ENCODE data around the gene CHCT1.
A peak's percentile ranks its signal among the peaks of the same experiment; 100 is the strongest.

Gene CHCT1

GRCh38 chr17:60393840-60394723 is 28.2 kb upstream of the CHCT1 start (continued):
- TF ChIP-seq ZNF518A (tag by site-specific recombination; conservative IDR thresholded peaks at IDR 0.05; ENCODE audit: low read depth) = no peak

GRCh38 chr17:60395508-60396065 is 26.7 kb upstream of the CHCT1 start:
- ChIA-PET POLR2A (interaction anchor here (0.6 kb wide), 1 partner anchor 431 kb away, joined by 3 read pairs; no protein-coding TSS in a partner anchor), CTCF (no interaction called here)
- Histone ChIP-seq H3K9me3 (ENCODE audit: control insufficient read depth, insufficient read depth, low read depth, low read length) (no peaks in the 10 kb centered on the region), H3K27ac (ENCODE audit: extremely low read depth, low read depth, low read length) (no peak overlapping the region), H3K36me3 (ENCODE audit: control insufficient read depth in 2 of 2, insufficient read depth in 1 of 2, low read length in 2 of 2) (no peaks in the 10 kb centered on the region), H3K4me1 (ENCODE audit: control insufficient read depth, insufficient read depth, low read length) (0 out of 2 replicates have a peak, but pooled peaks cover 2% of the 10 kb centered on the region), H3K4me3 (ENCODE audit: low read depth, low read length) (no peak overlapping the region)
- TF ChIP-seq ZNF350 (tag by site-specific recombination; IDR thresholded peaks at IDR 0.05) = no peak
- TF ChIP-seq ZNF571 (tag by site-specific recombination; IDR thresholded peaks at IDR 0.05) = no peak
- no peak for TF ChIP-seq RBAK (tag by site-specific recombination; IDR thresholded peaks at IDR 0.05)
- peak; percentile 94 for TF ChIP-seq SP7 (tag by site-specific recombination; IDR thresholded peaks at IDR 0.05)
- TF ChIP-seq PRDM6 (tag by site-specific recombination; IDR thresholded peaks at IDR 0.05) = peak; percentile 5

GRCh38 chr17:60396412-60396811 is 25.9 kb upstream of the CHCT1 start:
- H3K36me3 ChIP-seq (ENCODE audit: control insufficient read depth in 2 of 2, insufficient read depth in 1 of 2, low read length in 2 of 2) = no peaks in the 10 kb centered on the region
- H3K4me1 ChIP-seq (ENCODE audit: control insufficient read depth, insufficient read depth, low read length) = no peaks in the 10 kb centered on the region
- no peak overlapping the region for H3K4me3 ChIP-seq (ENCODE audit: low read depth, low read length)
- H3K27ac ChIP-seq (ENCODE audit: extremely low read depth, low read depth, low read length) = no peak overlapping the region
- H3K9me3 ChIP-seq (ENCODE audit: control insufficient read depth, insufficient read depth, low read depth, low read length) = no peaks in the 10 kb centered on the region
- ChIA-PET POLR2A (interaction anchor here (0.6 kb wide), 1 partner anchor 432 kb away, joined by 3 read pairs; no protein-coding TSS in a partner anchor), CTCF (no interaction called here)
- no peak for TF ChIP-seq AEBP2 (tag by site-specific recombination; IDR thresholded peaks at IDR 0.05; ENCODE audit: borderline replicate concordance)
- no peak for TF ChIP-seq ZNF768 (tag by site-specific recombination; IDR thresholded peaks at IDR 0.05)
- TF ChIP-seq PBX3 (CRISPR knock-in tag; IDR thresholded peaks at IDR 0.05) = no peak
- TF ChIP-seq ATF2 (tag by site-specific recombination; IDR thresholded peaks at IDR 0.05; ENCODE audit: low read depth) = no peak
- no peak for TF ChIP-seq ZNF133 (tag by site-specific recombination; IDR thresholded peaks at IDR 0.05)
- TF ChIP-seq ZBTB26 (tag by site-specific recombination; optimal IDR thresholded peaks at IDR 0.05) = no peak
- TF ChIP-seq ZNF211 (tag by site-specific recombination; IDR thresholded peaks at IDR 0.05; ENCODE audit: low read depth) = no peak
- TF ChIP-seq ZBTB10 (tag by site-specific recombination; IDR thresholded peaks at IDR 0.05) = no peak
- no peak for TF ChIP-seq ZNF132 (tag by site-specific recombination; IDR thresholded peaks at IDR 0.05; ENCODE audit: borderline replicate concordance)
